HG02938 (cell line): ENCODE data around the gene PROX1.
"Not testable (repeated sequence)": the region's sequence is repeated elsewhere in the genome, so short reads cannot be mapped to it uniquely, and the experiment has no call there.

ENCODE experiments used
- ATAC-seq: cut with Tn5 transposase; IDR thresholded peaks from one replicate; pipeline ENCODE4 v1.9.1; 2021; ENCODE audit warnings: mild to moderate bottlenecking, moderate library complexity; ENCODE audit not compliant: unreplicated experiment

Gene PROX1

DNA sequence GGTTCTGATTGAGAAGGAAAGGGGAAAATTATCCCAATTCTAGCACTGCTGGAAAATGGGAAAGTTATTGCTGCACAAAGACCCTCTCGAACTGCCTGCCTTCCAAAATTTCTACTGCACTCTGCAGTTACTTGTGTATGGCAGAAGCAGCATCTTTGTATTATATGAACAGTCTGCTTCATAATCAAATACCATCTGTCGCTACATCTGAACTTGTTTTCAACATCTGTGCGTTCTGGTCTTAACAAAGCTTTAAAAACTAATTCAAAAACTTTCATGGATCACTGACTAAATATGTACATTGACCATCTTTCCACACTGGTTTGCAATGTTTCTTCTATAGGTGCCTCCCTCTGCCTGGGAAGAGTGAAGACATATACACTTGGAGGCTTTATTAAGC, 79.2 kb downstream of the PROX1 start:
- no peak for ATAC-seq

DNA sequence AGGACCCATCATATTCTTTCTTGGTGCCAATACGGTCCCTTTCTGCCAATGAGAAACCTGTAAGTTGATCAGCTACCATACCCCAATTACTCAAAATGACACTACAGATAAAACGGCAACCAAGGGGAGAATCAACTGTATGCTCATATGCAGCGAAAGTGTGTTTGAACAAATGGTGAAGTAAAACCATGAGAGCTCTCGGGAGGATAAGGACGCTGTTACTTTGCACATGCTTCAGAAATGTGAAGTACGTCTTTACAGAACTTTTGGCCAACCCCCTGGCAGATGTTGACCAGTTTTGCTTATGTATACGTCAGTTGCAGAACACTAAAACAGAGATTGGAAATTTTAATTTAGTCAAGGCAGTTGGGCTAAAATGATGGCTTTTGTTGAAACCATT, 79.6 kb downstream of the PROX1 start:
- ATAC-seq = no peak

DNA sequence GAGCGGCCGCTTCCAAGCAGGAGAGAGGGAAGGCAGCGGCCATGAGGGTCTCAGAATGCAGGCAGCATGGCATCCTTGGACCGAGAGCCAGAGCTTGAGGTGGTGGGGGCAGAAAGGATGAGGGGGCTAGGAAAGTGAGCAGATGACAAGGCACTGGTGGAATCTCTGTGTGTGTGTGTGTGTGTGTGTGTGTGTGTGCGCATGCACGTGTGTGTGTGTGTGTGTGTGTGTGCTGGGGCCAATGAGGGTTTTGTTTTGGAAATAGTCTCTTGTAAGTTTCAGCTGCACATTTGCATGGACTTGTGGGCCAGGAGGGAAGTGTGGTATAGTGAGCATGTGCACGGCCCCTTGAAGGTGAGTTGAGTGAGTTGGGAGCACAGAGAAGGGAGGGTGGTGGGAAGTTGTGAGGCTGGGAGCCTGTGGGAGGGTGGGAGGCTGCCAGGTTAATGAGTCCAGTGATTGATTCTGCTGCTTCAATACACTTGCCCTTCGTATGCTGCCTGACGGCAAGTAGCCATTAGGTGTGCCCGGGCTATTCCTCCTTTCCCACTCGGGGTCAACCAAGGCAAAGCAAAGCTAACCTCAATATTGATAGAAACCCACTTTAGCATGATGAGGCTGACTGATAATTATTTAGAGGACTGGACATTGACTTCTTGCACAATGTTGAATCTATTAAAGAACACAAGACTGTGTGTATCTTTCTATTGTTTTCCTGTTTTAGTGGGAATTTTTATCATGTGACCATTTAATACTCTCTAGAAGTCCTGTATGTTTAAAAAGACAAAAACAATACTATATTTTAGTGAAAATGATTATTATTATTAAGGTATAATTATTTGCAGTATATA, 80.3 kb downstream of the PROX1 start:
- no peak for ATAC-seq

DNA sequence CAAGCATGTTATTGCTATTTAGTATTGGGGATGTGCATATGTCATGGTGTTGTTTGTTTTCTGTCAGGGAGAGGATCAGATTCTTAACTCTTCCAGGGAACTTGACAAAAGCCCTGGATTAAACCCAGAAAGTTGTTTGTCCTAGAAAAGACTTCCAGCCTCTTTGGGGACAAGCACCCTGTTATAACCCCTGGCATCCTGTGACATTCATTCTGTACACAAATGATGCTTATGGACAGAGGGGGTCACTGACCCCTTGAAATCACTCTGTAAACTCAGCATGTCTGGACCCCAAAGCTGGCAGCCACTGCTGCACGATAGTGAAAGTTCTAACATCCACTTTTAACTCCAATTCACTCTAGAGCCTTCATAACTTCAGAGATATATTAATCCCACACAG, 81.2 kb downstream of the PROX1 start:
- ATAC-seq = no peak

DNA sequence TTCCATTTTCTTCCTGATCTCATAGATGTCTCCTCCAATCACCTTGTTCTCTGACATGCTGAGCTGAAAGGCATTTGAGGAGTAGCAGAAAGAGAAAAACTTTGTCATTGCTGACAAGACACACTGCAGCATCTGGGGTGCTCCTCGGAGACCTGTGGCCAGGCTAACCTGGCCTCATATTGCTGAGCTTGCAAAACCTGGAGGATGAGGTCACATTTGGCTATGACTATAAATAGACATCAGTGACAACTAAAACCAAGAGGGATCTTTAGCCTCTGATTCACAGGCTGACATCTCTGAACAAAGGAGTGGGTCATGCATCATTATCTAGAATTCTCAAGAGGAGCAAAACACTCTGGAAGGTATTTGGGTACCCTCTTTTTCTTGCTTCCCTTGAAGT, 83.7 kb downstream of the PROX1 start:
- ATAC-seq = no peak

DNA sequence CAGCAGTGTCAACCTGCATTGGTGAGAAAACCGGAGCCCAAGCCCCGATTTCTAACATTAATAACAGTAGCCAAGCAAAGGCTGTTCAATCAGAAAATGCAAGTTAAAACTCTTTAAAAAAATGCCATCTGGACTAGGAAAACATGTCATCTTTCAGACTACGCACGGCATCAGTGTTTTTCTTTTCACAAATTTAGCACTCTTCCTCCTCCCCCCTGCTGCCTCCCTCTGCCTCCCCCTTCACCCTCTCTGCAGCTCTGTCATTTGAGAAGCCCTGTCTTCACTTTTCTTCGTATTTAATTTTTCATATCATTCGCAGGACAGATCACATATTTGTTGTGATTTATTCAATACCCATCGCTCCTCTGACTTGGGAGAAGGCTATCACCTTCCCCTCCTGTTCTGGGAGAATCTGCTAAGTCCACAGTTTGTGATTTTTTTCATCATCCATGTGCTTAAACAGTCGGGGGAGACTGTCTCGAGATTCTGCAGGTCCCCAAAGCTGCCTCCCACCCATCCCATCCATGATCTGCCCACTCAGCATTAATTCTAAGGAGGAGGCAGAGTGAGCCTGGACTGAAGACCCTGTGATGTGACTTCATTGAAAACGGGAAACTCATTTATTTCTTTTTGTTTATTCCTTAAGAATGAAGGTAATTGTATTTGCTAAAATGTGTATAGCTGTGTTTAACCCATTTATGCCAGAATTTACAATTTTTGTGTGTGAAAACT, 84.8 kb downstream of the PROX1 start:
- ATAC-seq = no peak

DNA sequence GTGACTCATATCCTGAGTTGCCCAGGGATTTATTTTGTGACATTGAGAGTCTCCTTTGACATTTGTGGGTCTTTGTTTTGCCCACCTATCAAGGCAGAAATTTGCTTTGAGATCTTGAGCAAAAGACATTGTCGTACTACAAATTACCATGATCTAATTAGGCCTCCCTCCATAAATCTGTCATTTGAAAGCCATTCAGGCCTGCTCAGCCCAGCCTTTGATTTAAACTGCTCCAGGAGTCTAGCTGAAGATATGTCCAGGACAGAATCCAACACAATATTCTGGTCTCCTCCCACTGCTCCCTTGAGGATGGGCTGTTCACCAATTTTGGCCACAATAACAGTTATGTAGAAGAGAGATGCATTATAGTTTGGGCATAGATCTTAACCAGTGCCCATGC, 86.7 kb downstream of the PROX1 start:
- ATAC-seq = no peak

DNA sequence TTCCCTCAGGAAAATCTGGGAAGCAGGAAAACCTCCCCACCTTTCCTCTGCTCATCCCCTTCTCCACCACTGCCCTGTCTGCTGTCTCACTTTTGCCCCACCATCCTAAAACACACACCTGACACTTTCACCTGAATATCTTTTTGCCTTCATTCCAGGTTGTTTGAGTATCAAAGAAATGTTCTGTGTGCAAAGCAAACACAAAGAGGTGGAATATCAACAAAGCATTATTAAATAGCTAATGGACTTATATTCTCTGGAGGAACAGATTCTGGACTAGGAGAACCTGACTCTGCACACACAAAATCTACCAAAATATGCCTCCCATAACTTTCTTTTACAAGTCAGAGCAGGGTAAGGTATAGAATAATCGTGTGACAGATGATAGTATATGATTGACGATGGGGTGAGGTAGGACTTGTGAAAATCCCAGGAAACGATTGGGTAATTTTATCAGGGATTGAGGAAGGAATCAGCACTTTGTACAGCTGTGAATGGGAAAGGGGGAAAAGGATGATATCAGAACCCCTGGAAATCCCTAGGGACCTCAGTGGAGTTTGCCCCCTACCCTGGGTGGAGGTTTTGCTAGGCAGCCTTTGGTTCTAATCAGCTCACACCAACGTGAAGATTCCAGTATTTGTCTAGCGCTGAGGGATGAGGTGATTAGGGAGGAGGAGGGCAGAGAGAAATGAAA, 87.7 kb downstream of the PROX1 start:
- ATAC-seq = no peak

DNA sequence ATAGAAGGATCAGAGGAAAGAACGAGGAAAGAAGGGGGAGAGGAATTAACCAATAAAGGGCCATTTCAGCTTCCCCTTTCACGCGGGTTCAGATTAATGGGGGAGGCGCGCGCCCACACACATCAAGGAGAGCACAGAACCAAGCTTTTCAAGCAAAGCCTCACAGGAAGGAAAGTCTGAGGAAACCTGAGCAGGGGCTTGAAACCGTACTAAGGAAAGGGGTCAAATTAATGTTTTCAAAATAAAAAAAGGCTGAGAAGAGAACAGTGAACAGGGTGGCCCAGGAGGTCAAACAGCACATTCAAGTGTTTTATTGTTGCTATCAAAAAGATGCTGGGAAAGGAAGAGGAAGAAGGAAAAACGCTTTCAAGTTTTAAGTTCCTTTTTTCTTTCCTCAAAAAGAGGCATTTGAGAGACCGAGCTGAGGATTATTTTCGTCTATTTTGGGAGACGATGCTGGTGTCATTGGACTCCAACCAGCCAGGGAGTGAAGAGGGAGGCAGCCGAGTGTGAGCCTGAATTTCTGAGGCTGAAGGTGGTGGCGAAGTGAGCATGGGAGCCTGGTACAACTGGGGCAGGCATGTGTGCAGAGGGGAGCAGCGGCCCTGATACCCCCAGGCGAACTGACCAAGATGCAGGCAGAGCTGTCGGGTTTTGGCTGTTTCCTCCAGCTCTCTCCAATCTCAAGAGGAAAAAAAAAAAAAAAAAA, 88.4 kb downstream of the PROX1 start:
- no peak for ATAC-seq

DNA sequence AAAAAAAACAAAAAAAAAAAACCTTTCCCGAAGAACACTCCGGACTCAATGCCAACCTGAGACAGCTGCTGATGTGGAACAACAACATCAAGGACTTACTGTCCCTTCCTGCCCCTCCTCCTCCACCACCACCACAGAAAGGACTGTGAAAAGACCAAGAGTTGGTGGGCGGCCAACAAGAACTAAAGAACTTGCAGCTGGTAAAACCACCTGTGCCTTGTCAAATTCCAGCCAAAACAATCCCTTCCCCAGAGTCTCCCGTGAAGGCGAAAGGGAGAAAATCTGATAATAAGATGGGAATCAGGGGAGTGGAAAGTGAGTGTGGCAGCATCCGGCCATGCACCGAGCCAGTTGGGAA, 88.9 kb downstream of the PROX1 start:
- no peak for ATAC-seq

DNA sequence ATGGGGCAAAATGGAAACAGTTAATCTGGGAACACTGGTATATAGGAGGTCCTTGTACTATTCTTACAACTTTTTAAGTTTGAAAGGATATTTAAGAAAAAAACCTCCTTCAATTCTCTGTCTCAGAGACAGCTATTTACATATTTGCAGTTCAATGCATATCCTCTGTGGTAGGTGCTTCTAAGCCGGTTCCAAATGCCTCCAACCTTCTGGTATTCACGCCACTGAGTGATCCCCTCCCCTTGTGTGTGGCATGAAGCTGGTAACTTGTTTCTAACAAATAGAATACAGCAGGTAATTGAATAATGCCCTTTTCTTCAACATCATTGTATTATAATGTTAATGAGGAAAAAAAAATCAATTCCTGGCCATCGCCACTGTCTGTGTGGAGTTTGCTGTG, 91.2 kb downstream of the PROX1 start:
- no peak for ATAC-seq

DNA sequence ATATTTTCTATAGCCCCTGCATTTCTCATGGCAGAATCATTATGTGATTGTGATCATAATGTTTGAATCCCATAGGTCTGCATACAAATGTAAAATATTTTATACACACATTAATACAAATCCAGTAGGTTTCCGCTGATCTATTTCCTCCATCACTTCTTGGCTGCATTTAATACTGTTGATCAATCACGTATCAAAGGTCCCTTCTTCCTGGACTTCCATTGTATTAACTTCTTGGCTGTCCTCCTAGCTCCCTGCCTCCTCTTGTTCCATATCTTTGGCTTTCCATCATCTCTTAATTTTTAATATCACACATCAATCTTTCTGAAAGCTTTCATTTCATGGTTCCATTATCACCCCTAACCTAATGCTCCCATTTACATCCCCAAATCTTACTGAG, 97.6 kb downstream of the PROX1 start:
- no peak for ATAC-seq

DNA sequence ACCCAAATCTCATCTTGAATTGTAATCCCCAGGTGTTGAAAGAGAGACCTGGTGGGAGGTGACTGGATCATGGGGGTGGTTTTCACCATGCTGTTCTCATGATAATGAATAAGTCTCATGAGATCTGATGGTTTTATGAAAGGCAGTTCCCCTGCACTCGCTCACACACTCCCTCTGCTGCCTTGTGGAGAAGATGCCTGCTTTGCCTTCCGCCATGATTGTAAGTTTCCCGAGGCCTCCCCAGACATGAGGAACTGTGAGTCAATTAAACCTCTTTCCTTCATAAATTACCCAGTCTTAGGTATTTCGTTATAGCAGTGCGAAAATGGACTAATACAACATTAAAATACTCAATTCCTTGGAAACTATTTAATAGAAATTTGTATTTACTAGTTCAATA, 99.2 kb downstream of the PROX1 start:
- no peak for ATAC-seq

DNA sequence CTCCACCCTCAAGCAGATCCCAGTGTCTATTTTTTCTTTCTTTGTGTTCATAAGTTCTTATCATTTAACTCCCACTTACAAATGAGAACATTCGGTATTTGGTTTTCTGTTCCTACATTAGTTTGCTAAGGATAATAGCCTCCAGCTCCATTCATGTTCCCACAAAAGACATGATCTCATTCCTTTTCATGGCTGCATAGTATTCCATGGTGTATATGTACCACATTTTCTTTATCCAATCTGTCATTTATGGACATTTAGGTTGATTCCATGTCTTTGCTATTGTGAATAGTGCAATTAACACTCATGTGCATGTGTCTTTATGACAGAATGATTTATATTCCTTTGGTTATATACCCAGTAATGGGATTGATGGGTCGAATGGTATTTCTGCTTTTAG, 101.2 kb downstream of the PROX1 start:
- ATAC-seq = not testable (repeated sequence)
